ENCODE results near the gene RB1. TPM values are rescaled to one million over a fixed set of nuclear protein-coding genes. Genes with fewer than 3 reads are reported as not detected.

The RB1 gene
- total and polyA plus RNA-seq, 2 donors (not counting 3 experiments of a cell fraction or from before 2014, with no cell fraction given) = 8.0 to 41.2 TPM

DNA sequence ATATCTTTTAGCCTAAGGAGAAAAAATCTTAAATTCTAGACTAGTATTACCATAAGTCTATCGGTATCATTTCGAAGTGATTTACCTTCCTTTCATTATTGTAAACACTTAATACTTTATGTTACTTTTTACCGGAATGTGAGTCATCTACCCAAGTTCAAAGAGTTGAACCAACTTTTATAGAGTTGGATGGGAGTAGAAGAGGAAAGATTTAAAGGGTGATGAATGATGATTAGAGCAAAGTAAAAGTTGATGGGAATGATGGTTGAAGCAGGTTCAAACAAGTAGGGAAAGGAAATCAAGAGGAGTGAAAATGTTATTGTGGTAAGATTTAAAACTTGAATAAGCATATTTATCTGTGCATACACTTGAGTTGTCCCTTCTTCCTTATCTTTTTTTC, 120.7 kb downstream of the RB1 start:
- H3K9me3 ChIP-seq (replicated peaks; ENCODE audit: control insufficient read depth, insufficient read depth, low read length) = no peaks in the 10 kb centered on the region
- no peak for TF ChIP-seq MYC (IDR thresholded peaks at IDR 0.05; ENCODE audit: low read depth, low read length)
- no peak for TF ChIP-seq GATA2 (IDR thresholded peaks at IDR 0.05; ENCODE audit: insufficient read depth, insufficient read length, low read depth, low read length)
- TF ChIP-seq, protein P1, sequence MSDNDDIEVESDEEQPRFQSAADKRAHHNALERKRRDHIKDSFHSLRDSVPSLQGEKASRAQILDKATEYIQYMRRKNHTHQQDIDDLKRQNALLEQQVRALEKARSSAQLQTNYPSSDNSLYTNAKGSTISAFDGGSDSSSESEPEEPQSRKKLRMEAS (IDR thresholded peaks at IDR 0.05; ENCODE audit: insufficient read depth, insufficient read length) = no peak
- TF ChIP-seq EZH2 (IDR thresholded peaks at IDR 0.05; ENCODE audit: borderline replicate concordance, low read depth, low read length, severe bottlenecking) = no peak
- no peak for TF ChIP-seq JUN (IDR thresholded peaks at IDR 0.05; ENCODE audit: borderline replicate concordance, insufficient read depth, insufficient read length, low read depth)
- TF ChIP-seq, protein P2, sequence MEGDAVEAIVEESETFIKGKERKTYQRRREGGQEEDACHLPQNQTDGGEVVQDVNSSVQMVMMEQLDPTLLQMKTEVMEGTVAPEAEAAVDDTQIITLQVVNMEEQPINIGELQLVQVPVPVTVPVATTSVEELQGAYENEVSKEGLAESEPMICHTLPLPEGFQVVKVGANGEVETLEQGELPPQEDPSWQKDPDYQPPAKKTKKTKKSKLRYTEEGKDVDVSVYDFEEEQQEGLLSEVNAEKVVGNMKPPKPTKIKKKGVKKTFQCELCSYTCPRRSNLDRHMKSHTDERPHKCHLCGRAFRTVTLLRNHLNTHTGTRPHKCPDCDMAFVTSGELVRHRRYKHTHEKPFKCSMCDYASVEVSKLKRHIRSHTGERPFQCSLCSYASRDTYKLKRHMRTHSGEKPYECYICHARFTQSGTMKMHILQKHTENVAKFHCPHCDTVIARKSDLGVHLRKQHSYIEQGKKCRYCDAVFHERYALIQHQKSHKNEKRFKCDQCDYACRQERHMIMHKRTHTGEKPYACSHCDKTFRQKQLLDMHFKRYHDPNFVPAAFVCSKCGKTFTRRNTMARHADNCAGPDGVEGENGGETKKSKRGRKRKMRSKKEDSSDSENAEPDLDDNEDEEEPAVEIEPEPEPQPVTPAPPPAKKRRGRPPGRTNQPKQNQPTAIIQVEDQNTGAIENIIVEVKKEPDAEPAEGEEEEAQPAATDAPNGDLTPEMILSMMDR (IDR thresholded peaks at IDR 0.05; ENCODE audit: extremely low read depth in 1 of 2, insufficient read depth in 1 of 2, low read depth in 1 of 2, low read length in 2 of 2) = no peak
- TF ChIP-seq FOS (IDR thresholded peaks at IDR 0.05; ENCODE audit: borderline replicate concordance, insufficient read depth, low read length) = no peak
- TF ChIP-seq POLR2AphosphoS5 (IDR thresholded peaks at IDR 0.05; ENCODE audit: insufficient read depth, low read depth, low read length) = no peak
- no peak for TF ChIP-seq POLR2A (IDR thresholded peaks at IDR 0.05; ENCODE audit: low read depth, low read length)
- ChIA-PET CTCF (no interaction called here), POLR2A (no interaction called here)
- H3K9me1 ChIP-seq (replicated peaks; ENCODE audit: control insufficient read depth, extremely low read depth, insufficient read depth, low read length) = no peaks in the 10 kb centered on the region
- H4K20me1 ChIP-seq (replicated peaks; ENCODE audit: control insufficient read depth, extremely low read depth, insufficient read depth, low read length) = no peaks in the 10 kb centered on the region
- H3K27me3 ChIP-seq (ENCODE audit: control insufficient read depth in 2 of 2, insufficient read depth in 2 of 2, low read length in 2 of 2) = no peaks in the 10 kb centered on the region
- H3K27ac ChIP-seq (ENCODE audit: insufficient read depth, low read depth, low read length) = no peak overlapping the region
- H3K9ac ChIP-seq (replicated peaks; ENCODE audit: extremely low read depth, insufficient read depth, low read length) = no peak overlapping the region
- FAIRE-seq (no peak), DNase-seq (ENCODE audit: low read depth, low spot score) (no peak)
- H3K4me1 ChIP-seq (ENCODE audit: control insufficient read depth, extremely low read depth, insufficient read depth, low read length) = peaks cover 10% of the 10 kb centered on the region
- BruUV-seq (replicated peaks) = no TSS peak
- H3K36me3 ChIP-seq (ENCODE audit: control insufficient read depth in 2 of 2, extremely low read depth in 1 of 2, insufficient read depth in 2 of 2, low read length in 2 of 2) = no peaks in the 10 kb centered on the region
- intact Hi-C loops (cut with micrococcal nuclease) (no loop called here), dilution Hi-C loops (cut with MboI; ENCODE audit: extremely low pct_ligation_motif_present, low sequenced_read_pairs) (no loop called here)
- no peak overlapping the region for H2AFZ ChIP-seq (ENCODE audit: low read depth, low read length)
- no peaks in the 10 kb centered on the region for H3K79me2 ChIP-seq (ENCODE audit: control insufficient read depth, insufficient read depth, low read length)
- H3K4me3 ChIP-seq (replicated peaks in 1 of 3; ENCODE audit: insufficient read depth in 1 of 3, low read depth in 1 of 3, low read length in 3 of 3) = no peak overlapping the region
- no peak overlapping the region for H3K4me2 ChIP-seq (ENCODE audit: insufficient read depth, low read length)

Measured in endothelial cell of umbilical vein (primary cell).